GM18951 (cell line): Measurements from ENCODE around the gene CPEB3.

ENCODE experiments used
- POLR2A ChIP-seq: IDR thresholded peaks from 4 replicates; pipeline ENCODE4 v1.6.1; 2011; ENCODE audit warnings: mild to moderate bottlenecking; ENCODE audit not compliant: insufficient read length, insufficient read depth; ENCODE audit errors: extremely low read depth
- in situ Hi-C: fragments of 300-500 bp; cut with MboI; formaldehyde crosslinking; loops from one replicate; pipeline ENCODE4 v1.12.0; 2022; ENCODE audit warnings: low sequenced_read_pairs, mixed read lengths, inconsistent platforms; ENCODE audit not compliant: unreplicated experiment

CPEB3 gene

DNA sequence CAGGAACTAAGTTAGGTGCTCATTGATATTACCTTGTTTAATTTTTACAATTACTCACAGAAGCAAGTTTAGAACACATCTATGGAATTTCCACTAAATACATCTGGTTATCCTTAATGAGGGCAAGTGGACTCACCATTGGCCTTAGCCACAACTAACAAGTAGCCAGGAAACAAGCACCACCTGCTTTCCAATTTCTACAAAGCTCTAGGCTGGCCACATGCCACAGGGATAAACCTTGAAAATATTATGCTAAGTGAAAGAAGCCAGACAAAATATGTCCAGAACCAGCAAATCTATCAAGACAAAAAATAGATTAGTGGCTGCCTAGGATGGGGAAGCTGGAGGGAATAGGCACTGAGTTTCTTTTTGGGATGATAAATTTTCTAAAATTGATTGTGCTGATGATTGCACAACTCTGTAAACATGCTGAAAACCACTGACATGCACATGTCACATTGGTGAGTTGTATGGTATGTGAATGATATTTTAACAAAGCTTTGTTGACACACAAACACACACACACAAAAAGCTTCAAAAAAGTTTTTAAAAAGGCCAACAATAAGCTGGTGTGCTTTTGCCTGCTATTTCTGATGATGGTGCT is 179.4 kb downstream of the CPEB3 start:
- in situ Hi-C loops = no loop called here
- TF ChIP-seq POLR2A = no peak

DNA sequence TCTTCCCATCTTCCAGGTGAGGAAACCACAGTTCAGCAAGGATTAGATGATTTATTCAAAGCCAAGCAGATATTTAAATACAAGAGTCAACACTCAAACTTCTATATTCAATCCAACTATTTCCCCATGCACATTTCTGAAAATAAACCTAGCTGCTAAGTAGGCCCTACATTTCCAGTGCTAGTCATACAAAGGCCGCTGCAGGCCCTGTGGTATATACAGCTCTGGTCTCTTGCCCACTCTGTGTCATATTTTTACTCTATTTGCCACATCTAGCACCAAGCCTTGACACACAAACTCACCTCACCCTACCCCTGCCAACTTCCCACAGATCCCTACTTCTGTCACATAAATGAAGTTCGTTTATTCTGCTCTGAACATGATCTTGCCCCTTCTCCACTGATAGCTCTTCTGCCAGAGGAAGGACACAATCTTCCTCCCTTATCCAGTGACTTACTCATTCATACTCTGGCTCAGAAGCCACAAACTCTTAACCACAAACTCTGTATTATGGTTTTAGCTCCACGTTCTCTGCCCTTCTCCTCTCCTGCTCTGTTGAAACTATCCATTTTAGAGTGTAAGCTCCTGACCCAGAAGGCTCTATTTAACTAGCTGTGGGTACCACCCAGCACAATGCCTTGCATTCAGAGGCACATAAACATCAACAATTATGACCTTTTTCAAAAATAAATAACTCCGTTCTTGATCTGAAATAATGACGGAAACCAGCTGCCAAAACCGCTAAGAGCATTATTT is 180.7 kb downstream of the CPEB3 start:
- TF ChIP-seq POLR2A = no peak
- in situ Hi-C loops = no loop called here

DNA sequence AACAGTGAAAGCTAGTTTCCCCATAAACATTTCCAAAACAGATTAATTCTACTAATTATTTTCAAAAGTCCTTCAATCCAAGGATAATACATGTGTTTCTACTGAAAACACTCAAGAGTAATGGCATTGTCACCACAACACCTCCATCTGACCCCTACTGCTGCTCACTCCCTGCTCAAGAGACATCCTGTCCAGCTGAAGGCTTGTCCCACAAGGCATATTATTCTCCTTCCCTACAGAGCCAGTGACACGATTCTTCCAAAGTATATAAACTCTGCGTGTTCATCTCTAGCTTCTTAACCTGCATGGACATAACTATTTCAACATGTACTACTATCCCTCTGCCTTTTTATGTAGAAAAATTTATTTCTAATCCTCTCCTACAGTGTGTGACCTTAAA is 182.1 kb downstream of the CPEB3 start:
- no peak for TF ChIP-seq POLR2A
- in situ Hi-C loops = loop anchor here (10.0 kb wide), 1 partner anchor 176 kb away; no protein-coding TSS in a partner anchor

DNA sequence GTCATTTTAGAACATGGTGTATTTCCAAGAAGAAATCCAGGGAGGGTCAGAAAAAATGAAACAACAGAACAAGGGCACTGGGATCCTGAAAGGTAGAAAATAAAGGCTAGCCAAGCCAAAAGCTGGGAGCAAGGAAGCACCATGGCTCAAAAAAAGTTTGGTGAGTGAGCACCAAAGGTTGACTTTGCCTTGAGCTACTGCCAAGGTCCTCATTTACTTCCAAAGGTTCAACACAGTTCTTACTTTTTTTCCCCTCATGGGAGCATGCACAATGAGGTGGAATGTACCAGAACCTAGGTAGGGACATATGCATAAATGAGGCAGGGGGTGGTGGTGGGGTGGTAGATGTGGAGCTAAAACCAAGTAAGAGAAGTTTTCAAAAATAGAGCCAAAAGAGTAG is 182.8 kb downstream of the CPEB3 start:
- no peak for TF ChIP-seq POLR2A
- in situ Hi-C loops = loop anchor here (10.0 kb wide), 1 partner anchor 177 kb away; no protein-coding TSS in a partner anchor

DNA sequence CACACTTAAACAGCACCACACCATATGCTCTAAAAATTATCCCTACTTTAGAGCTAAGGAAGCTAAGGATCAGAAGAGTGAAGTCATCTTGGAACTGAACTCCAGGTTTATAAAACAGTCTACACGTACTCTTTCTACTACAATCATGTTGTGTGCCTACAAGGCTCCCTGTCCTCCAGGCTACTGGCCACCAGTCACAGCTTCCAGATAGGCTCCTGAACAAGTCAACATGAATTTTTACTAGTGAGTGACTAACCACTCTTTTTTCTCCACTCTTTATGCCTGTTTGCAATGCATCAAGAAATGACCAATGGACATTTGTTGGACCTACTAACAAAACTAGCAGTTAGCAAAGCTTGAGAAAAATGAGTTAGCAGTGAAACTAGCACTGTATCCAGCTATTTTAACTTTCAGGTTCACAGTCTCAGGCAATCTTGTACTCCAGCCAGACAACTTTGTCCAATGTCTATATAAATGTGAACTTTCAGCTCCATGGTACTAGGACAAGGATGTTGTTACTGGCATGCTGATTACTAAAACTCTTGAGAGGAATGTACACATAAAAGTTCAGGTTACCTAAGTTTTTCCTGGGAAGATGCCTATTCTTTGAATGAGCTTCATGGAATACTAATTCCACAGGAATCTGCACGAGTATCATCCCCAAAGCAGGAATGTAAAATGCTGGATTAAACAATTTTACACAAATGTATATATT is 187.3 kb downstream of the CPEB3 start:
- TF ChIP-seq POLR2A = no peak
- in situ Hi-C loops = loop anchor here (10.0 kb wide), 1 partner anchor 181 kb away; no protein-coding TSS in a partner anchor

DNA sequence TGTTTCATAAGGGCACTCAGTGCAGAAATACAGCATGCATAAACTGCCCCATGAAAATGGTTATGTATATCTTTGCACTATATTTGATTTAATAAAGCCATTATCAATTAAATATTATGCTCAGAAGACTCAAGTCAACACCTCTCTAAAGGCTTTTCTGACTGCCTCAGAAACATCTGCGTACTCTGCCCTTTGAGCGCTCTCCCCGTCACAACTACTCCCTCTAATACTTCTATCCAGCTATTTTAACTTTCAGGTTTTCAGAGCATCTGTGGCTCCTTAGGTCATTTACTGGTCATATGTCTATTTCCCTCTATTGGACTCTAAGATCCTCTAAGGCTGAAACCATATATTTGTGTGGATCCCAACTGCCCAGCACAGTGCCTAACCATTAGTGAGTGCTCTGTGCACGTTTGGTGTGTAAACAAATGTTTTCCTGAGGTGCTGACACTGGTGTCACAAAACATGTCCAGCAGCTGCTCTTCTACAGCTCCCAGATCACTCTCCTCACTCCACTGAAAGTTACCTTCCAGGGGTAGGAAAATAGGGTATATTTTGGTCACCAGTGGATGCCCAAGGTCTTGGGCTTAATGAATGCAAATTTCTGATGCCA is 188.2 kb downstream of the CPEB3 start:
- in situ Hi-C loops = loop anchor here (10.0 kb wide), 1 partner anchor 182 kb away; no protein-coding TSS in a partner anchor
- TF ChIP-seq POLR2A = no peak

DNA sequence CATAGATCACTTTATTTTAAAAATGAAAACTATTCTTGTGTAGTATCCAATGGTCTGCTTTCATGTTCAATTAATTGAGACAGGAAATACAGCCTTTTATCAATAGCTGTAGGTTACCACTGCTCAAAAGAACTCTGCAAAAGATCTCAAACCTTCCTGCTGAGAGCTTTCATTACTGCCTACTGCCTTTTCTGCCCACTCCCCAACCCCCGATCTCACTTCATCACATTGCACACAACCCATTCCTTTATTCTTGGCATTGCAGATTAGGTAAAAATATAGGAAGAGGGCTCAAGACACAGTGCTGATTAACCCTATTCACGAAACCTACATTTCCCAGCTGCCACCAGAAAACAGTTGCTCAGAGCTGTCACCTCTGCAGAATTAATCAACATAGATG is 195.9 kb downstream of the CPEB3 start:
- in situ Hi-C loops = no loop called here
- TF ChIP-seq POLR2A = no peak

DNA sequence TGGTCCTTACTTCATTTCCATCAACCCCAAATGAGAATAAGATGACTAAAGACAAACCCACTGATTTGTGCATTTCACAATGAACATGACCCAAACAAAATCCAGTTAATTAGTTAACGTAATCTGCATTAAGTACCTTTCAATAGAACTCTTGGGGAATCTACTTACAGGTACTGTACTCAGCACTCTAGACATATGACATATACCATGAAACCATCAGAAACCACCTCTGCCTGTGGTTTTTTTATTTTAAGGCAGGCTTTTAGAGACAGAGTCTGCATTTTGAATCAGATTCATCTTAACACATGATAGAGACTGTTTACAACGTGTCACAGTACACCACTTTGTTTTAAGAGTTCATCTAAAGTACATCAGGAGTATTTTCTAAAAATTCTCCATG is 198.9 kb downstream of the CPEB3 start:
- TF ChIP-seq POLR2A = no peak
- in situ Hi-C loops = no loop called here

DNA sequence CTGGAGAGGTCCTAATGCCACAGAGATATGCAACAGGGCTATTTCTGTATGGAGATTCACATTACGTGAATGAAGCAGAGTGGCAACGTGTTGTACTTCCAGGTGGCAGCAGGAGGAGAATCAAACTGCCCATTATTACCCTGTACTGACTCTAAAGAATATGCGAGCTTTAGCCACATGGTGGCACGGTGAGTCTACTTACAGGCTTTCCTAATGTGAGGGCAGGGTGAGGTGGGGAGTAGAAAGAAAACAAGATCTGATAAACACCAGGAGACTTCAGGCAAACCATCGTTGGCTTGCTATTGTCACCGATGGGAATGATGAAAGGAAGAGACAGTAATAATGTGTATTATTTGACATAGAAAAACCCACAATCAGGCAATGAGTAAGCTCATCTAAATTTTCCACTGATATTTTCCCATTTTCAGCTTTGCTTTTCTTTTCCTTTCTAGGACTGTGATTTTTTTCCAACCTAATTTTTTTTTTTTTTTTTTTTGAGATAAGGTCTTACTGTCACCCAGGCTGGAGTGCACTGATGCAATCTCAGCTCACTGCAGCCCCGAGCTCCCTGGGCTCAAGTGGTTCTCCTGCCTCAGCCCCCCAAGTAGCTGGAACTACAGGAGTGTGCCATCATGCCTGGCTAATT is 203.0 kb downstream of the CPEB3 start:
- TF ChIP-seq POLR2A = no peak
- in situ Hi-C loops = no loop called here

DNA sequence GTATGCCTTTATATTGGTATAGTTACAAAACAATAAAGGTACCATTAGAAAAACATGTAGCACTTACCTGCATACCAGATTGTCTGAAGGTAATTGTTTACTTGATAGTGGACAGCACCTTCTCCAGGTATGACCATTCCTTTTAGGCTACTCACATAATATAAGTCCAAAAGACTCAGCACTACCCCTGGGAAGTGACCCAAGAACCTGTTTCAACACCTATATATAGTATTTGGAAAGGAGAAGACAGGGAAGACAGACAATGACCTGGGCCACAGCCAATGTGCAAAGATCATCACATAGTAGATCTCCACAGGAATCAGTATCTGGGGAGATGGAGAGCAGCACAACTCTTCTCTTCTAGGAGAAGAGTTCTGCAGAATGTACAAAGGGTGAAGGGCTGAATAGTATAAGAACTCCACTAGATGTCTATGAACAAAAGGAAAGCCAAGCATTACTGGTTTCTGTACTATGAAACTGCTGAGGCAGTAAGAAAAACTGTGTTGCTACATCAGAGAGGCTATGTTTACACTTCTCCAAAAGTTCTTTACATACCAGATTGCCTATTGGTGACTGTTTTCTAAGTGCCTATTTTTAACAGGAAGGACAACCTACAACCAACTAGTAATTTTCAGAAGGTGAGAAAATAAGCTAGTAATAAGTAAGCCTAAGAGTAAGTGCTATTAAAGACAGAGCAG is 208.1 kb downstream of the CPEB3 start:
- TF ChIP-seq POLR2A = no peak
- in situ Hi-C loops = loop anchor here (5.0 kb wide), 1 partner anchor 350 kb away; no protein-coding TSS in a partner anchor

DNA sequence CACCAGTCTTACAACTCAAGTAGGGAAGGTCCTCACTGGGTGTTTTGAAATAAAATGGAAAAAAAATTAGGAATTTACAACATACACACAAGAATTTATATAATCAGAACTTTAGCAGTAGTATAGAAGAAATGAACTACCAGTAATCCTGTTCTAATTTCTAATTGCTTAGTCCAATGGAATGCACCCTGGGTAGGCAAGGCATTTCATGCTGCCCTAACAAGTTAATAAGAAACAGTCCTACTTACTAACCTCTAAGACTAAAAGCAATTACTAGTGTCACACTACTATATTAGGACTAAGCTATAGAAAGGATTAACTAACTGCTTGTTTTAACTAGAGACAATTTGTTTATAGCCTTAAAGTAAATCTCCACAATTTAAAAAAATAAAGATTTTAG is 209.2 kb downstream of the CPEB3 start:
- in situ Hi-C loops = loop anchor here (5.0 kb wide), 1 partner anchor 351 kb away; no protein-coding TSS in a partner anchor
- no peak for TF ChIP-seq POLR2A

DNA sequence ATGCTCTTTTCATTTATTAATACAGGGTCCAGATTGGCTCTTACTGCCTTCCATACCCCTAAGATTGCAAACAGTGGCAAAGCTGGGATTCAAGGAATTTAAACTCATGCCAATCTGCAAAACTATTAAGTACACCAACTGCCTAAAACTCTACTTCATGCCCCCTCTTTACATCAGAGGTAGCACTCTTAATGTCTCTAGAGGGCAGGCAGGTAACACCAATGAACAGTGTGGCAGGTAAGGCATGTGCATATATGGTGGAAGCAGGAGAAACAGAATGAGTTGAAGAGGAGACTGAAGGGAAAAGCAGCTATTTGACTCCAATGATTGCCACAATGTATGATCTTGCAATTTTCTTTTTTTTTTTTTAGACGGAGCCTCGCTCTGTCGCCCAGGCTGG is 210.6 kb downstream of the CPEB3 start:
- in situ Hi-C loops = loop anchor here (5.0 kb wide), 1 partner anchor 352 kb away; no protein-coding TSS in a partner anchor
- no peak for TF ChIP-seq POLR2A
